Hindlimb muscle (tissue), 1 donor: ENCODE data around the gene CAPSL. TPM values are rescaled to one million over a fixed set of nuclear protein-coding genes. Genes with fewer than 3 reads are reported as not detected.
"Not testable (repeated sequence)": the region's sequence is repeated elsewhere in the genome, so short reads cannot be mapped to it uniquely, and the experiment has no call there.

Source experiments
- DNase-seq: peaks from one replicate; pipeline ENCODE4 v3.0.0-alpha.2; 2013
- polyA plus RNA-seq: library from polyadenylated mRNA; unstranded; fragments of 120-200 nt; gene quantifications from one replicate; pipeline ENCODE4 v1.2.1, GENCODE V29; 2013; ENCODE audit not compliant: insufficient read length

Gene CAPSL
- polyA plus RNA-seq, 1 donor: not detected

DNA sequence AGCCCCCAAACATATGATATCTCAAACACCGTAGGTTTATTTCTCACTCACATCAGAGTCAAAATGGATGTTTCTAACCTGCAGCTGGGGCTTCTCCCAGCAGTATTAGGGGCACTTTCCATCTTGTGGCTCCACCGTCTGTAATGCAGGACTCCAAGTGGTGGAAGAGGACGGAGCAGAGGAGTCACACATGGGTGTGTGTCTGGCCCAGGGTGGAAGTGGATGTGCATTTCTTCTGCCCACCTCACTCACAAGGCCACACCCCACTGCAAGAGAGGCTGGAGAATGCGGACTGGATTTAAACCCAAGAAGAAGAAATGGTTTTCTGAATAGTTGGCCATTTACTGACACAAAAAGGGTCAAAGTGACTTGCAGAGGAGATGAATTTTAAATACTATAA, 67.8 kb downstream of the CAPSL start:
- no peak for DNase-seq

GRCh38 chr5:35869685-35870277, 68.6 kb downstream of the CAPSL start:
- DNase-seq: no peak

GRCh38 chr5:35867998-35868397, 70.4 kb downstream of the CAPSL start:
- no peak for DNase-seq

GRCh38 chr5:35863159-35863558, 75.3 kb downstream of the CAPSL start:
- DNase-seq: no peak

DNA sequence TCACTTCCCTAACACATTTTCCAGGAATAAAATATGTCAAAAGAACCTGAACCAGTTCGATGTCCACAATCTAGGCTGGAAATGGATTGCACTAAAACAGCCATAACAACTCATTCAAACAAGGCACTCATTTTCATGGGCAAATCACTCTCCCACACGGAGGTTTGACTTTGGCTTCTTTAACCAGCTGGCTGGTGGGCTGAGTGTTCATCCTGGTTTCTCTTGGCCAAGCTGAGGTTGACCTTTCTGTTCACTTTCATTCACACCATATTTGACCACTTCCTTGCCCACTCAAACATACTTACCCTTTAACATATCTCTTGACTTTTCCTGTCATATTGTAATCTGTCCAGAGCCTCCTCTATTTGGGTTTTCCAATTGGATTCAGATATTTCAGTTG, 76.3 kb downstream of the CAPSL start:
- DNase-seq: no peak

DNA sequence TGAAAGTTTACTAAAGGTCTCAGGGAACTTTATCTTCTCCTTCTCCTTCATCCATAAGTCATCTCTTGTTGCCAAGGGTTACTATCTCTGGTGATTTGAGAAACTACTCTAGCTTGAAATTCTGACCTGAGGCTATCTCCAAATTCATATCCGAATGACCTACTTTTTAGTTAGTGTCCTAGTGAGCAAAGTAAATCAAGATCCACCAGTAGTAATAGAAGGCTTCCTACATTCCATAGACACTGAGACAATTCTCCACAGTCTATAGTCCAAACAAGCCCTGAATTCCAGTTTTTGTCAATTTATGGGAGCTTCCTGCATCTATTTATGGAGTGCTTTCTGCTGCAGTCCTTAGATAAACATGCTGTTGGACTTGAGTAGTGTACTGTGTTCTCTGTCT, 76.7 kb downstream of the CAPSL start:
- no peak for DNase-seq

DNA sequence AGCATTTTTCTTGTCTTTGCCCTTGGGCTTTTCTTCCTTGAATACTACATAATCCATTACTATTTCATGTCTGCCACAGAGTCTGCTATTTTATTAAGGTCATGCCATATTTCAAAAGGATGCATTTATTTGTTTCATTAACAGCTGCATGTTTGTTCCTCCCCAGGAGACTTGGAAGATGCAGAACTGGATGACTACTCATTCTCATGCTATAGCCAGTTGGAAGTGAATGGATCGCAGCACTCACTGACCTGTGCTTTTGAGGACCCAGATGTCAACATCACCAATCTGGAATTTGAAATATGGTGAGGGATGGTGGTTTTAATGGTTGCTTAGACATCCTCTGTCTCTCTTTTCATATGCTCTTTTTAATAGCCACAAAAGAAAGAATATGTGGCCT, 77.7 kb downstream of the CAPSL start:
- no peak for DNase-seq

- no peak for DNase-seq
Measured at GRCh38 chr5:35859101-35859661, 79.2 kb downstream of the CAPSL start.

DNA sequence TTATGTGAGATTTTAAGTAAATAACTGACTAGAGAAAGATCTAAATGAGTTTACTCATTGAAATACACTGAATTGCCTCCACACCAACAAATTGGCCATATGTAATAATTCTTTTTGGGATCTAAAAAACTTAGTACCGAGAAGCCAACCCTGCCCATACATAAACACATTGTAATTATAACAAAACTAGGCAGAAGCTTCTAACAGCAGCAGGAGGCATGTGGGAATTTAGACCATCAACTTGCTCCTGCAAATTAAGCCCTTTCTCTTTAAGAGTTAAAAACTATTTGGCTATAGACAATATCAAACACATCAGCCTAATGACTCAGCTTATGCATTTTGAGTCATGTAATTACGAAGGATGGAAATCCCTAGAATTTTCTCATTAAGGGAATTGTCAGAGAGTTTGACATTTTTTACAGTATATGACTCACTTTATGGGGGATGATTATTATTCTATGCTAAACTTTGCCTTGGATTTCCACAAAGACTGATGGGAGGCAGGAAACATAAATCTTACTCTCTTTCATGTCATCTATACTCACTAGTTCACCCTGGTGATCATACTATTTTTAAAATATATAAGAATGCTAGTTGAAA, 80.7 kb downstream of the CAPSL start:
- no peak for DNase-seq

DNA sequence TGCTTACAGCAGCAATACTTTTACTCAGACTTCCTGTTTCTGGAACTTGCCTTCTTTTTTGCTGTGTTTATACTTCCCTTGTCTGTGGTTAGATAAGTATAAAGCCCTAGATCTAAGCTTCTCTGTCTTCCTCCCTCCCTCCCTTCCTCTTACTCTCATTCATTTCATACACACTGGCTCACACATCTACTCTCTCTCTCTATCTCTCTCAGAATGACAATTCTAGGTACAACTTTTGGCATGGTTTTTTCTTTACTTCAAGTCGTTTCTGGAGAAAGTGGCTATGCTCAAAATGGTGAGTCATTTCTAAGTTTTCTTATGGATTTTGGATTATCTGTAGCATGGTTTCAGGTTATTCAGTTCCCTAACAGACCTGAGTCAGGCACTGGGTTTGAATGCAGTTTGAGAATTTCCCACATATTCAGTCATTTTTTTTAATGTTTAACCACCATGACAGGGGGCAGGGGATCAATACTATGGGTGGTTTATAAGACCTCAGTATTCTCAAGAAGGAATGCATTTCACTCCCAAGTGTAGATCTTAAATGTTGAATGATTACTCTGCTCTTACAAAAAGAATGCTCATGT, 81.6 kb downstream of the CAPSL start, which contains the start of gene IL7R:
IL7R (plus strand) TSS at position 127 of the 587 bp plus-strand sequence; CDS start at position 214, 87 bp downstream.
- DNase-seq: no peak

GRCh38 chr5:35856186-35856764, 82.1 kb downstream of the CAPSL start:
- not testable (repeated sequence) for DNase-seq

DNA sequence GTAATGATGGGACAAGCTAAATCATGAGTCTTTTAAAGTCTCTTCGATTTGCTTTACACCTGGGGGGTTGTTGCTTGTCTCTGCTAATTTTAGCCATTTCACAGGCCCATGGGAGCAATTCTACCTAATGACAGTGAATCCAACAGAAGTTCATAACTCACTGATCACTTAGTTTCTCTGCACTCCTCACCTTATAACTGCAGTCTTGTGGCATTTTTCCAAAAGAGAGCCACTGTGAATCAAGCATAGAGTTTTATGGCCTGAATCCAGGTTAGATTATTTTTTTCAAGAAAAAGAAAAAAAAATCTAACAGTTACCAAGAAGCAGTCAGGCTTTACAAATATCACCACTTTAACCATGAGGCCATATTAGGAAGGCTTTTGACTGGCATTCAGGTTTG, 83.2 kb downstream of the CAPSL start:
- DNase-seq: no peak

Other genes starting within 250 kb of the CAPSL start
- gene IL7R, start 81.7 kb downstream of the CAPSL start, polyA plus RNA-seq: 2.0 TPM
- gene UGT3A1, start 52.8 kb upstream of the CAPSL start, polyA plus RNA-seq: 19.9 TPM
- gene UGT3A2, start 128.3 kb upstream of the CAPSL start, polyA plus RNA-seq: 0.83 TPM
- 14.2 TPM for gene LMBRD2, start 213.3 kb upstream of the CAPSL start, polyA plus RNA-seq
- gene SKP2, start 213.5 kb upstream of the CAPSL start, polyA plus RNA-seq: 57.0 TPM